HG03095 (cell line): ENCODE measurements around the gene PAK3.

Experiments
- ATAC-seq: cut with Tn5 transposase; IDR thresholded peaks from one replicate; pipeline ENCODE4 v1.9.1; 2021; ENCODE audit warnings: moderate library complexity; ENCODE audit not compliant: unreplicated experiment

PAK3 gene

DNA sequence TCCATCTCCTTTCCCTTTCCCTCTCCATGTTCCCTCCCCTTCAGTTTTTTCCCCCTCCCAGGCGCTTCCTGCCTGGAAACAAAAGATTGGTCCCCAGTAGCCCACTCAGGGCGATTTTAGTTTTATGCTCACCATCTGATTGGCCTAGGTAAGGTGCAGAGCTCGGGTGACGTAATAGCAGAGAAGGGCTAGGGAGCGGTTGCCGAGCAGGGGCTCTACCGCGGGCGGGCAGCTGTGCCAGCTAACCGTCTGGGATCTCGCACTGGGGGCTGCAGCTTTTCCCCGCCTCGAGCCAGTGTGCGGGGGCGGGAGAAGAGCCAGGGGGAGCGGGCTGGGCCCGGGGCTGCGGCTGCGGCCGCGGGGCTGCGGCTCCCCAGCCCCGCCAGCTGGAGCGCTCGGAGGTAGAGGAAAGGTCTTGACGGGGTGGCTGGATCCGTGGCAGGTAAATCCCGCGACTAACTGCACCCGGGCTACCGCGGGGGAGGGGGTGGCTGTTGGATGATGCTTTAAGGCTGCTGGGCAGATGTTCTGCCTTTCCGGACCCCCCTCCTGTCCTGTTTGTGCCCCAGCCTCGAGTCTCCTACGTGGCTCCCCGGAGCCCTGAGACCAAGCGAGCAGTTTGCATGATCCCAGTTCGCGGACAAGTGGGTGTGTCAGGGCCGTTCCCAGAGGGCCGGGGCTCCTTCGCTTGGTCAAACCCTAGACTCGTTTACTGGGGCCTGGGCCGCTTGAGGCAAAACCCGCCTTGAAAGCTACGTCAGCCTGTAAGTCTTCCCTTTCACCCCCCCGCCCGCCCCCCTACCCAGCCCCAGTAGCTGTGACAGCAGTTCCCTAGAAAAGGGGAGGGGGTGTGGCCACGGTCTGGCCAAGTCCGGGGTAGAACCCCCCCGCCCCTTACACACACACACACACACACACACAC is at the start of gene PAK3:
PAK3 (plus strand) TSS at position 218 of the 922 bp plus-strand sequence. CDS start 26,913 bp downstream, outside the sequence.
- ATAC-seq, result no peak

DNA sequence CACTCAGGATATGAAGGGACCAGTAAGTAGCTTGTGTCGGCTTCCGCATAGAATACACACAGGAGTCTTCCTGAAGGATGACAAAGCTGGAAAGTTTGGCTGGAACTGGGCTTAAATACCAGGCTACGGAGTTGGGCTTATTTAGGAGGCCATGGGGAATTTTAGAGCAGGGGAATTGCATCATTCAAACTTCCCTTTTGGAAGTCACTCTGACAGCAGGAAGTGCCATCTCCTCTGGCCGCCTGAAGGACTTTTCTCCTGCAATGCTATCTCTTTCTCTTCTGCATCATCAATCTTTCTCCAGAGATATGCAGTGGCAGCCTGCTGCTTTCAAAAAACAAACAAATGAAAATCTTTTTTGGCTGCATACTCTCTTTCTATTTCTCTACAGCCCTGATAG is 48.4 kb upstream of the PAK3 start:
- ATAC-seq, result no peak

DNA sequence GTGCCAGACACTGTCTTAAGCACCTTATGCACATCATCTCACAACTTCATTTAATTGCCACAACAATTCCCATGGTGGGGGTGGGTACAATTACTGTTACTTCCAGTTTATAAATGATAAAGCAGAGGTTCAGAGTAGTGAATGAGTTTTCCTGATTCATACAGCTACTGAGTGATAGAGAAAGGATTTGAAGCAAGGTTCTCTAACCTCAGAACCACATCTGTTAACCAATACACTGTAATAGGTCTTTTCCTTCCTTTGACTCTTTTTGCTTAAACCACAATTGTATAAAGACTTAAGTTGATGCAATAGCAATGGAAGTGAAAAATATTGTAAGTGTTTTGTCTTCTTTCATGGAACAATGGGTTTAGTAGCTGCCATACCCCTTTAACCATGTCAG is 43.5 kb upstream of the PAK3 start:
- ATAC-seq, result no peak

DNA sequence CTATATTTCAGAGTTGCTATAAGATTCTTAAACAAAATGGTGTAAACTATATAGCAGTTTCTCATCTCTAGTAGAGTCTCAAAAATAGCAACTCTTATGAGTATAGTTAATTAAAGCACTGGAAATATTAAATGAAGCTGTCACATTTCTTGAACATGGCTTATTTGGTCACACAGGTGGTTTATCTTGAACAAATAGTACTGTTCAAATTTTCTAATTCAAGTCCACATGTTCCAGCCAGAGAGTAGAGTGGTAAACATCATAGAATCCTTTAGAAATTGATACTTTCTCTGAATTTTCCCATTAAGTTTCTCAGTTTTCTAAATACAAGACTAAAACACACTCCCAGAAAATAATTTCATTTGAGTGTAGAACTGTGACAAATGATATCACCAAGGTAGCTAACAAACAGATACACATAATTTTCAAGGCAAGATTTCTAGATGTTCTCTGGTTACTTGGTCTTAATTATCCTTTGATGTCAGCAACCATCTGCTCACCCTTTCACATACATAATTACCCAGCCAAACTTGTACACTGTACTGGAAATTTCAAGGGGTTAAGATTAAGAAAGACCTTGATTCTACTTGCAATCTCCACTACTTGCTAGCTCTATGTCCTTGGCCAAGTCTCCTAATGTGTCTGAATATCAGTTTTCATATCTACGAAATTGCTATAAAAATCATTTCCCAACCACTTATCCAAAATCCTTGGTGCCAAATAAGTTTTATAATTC is 24.3 kb upstream of the PAK3 start:
- ATAC-seq, result no peak

DNA sequence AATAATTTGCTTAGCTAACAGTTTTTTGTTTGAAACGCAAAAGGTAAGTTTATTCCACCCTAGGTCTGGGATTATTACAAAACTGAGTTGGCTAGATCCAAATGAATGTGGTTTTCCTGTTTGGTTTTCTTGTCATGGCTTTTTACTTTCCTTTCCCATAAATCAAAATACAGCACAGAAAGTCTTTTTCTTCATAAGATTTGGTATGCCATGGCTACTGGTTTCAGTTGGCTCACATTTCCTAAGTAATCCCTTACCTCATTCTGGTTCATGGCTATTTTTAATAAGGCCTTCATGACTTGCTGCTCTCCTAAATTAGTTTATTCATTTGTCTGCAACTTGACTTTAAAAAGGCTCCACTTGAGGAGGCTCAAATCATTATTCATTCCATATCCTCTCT is 12.9 kb upstream of the PAK3 start:
- no peak for ATAC-seq

DNA sequence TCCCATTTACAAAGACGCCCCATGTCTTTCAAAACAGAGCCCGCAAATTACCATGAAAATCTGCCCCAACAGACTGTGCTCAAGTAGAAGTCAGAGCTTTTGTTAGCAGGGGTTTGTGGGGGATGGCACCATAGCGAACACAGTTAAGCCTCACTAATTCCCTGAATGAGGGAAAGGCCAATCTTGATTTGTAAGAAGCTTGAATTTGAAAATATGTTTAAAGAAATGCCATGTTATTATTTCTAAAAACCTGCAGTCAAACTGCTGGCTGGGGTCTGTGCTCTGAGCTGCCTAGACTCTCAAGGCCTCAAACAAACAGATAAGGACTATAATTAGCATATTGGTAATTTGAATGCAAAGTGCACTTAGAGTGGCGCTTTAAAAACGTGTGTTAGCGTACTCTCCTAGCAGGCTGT is 9.4 kb upstream of the PAK3 start:
- ATAC-seq, result no peak

DNA sequence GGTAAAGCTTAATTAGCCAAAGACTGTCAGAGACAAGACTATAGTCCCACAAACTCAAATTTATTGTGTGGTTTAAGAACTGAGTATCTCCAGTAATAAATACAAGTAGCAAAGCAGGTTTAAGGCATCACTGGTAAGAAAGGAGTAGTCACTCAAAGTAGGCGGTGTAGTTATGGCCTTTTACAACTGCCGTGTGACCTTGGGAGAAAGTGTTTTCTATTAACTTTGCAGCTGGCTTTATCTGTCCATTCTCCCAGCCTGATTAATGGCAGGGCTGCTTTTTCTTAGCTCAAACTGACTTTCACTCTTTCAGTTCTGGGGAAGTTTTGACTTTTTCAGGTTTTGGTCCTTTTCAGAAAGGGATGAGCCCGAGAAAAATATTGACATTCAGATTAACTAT is 7.4 kb upstream of the PAK3 start:
- ATAC-seq, result no peak

DNA sequence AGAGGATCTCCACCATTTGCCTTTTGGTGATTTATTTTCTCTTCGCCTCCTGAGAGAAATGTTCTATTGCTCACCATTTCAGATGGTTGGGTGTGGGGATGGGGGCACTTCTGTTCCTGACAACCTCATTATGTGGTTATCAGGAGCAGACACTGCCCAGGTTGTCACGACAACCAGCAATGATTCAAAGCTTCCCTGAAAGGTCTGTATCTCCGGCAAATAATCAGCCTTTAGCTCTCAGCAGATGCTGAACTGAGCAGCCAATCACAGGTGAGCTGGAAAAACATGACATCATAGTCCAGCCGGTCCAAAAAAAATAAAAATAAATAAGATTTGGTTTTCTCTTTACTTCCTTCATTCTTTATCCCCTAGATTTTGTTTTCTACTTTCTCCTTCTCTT is 5.5 kb upstream of the PAK3 start:
- ATAC-seq, result no peak

DNA sequence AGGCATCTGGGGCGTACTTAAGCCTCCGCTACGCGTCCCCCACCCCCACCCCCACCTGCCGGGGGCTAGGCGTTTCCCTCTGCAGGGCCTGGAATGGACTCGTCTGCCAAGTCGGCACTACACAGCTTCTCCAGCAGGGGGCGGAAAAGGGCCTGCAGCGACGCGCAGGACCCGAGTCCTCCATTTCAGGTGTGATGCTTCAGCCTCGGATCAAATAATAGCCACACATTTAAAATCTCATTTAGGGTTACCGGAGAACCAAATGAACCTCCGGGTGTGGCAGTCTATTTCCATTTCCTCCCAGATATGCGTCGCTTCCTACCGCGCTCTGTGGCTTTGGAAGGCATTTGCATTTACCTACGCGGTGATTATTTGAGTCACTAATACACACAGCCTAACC is 2.9 kb downstream of the PAK3 start:
- ATAC-seq, result peak; percentile 77

DNA sequence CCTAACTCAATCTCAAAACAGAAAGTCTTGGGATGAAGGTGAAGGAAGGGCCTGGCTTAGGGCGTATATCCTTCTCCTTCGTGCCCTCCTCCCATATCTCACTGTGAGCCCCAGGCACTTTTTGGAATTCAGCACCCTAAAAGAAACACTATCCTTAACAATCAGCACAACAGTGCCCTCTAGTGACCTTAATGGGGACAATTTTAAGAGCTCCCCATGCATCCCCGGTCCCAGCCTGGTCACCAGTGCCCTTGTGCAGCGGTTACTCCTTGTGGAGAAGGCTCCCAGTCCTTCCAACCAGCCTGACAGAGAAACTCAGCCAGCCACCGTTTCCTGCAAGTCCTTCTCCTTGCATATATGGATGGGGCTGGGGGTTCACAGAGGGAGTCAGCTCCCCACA is 4.2 kb downstream of the PAK3 start:
- peak; percentile 43 for ATAC-seq

DNA sequence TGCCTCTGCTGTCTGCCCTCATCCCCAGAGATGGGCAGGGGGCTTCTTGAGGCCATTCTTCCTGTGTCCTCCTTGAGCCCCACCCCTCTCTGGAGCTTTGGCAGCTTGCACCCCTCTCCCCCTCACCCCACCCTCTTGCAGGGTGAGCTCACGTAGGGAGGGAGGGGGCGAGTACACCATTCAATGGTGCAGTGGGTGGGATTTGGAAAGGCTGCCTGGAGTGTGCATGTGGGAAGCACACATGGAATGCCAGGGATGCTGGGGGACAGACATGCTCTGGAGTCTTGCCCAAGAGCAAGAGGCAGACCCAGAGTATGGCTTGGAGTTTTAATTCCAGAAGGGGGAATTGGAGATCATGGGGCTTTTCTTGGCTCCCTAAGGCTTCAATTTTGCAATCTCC is 5.6 kb downstream of the PAK3 start:
- ATAC-seq, result no peak

DNA sequence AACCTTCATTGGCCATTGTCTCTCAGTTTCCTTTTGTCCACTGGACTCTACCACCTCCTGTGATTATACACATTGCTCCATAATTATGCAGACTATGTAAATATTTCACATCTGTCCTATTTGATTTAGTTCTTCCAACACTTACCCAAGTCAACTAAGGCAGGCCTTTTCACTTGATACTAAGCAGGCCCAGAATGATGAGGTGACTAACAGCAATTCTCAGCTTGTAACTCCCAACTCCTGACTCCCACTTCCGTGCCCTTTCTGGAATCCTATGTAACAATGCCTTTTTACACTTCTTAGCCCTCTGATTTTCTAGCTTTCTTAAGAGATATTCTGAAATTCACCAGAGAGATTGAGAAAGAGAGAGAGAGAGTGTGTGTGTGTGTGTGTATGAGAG is 6.6 kb downstream of the PAK3 start:
- ATAC-seq, result no peak

DNA sequence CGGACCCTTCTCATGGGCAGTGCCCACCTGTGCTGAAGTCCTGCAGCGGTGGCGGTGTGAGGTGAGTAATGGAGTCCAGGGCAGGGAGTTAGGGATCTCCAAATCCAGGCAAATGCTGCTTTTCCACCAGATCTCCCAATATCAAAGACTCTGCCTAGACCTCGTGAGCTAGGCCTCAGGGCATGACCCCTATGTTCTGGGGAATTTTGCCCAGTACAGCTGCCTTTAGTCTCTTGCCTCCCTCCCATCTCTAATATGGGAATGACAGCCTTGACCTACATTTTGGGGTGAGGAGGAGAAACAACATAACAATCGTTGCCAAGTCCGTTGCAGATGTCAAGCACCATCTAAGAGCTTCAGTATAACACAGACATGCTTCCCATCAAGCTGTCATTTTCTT is 7.3 kb downstream of the PAK3 start:
- no peak for ATAC-seq

DNA sequence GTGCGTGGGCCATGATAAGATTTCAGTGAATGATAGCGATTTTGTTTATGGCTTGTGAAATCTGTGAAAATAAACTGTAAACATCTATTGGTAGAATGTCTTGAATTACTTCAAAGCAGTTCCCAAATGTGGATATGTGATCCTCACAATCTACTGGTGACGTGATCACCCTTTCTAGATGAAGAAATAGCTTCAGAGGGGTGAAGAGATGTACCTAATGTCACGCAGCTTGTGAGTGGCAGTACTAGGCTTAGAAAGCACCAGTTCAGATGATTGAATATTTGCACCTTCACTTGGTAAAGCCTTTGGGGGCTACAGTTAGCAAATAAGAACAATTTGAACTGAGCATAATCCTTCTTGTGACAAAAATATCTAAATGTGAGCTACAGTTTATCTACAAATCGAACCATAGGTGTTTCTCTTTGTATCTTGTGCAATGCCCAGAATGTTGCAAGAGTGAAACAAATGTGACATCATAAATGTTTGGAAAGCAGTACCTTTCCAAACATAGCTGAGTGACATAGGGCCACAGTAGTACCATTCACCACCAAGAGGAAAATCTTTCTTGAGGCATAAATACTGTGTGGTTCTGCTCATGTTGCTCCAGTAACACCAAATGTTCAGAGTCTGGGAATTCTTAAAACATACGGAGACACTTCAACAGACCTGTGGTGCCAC is 14.2 kb downstream of the PAK3 start:
- no peak for ATAC-seq

DNA sequence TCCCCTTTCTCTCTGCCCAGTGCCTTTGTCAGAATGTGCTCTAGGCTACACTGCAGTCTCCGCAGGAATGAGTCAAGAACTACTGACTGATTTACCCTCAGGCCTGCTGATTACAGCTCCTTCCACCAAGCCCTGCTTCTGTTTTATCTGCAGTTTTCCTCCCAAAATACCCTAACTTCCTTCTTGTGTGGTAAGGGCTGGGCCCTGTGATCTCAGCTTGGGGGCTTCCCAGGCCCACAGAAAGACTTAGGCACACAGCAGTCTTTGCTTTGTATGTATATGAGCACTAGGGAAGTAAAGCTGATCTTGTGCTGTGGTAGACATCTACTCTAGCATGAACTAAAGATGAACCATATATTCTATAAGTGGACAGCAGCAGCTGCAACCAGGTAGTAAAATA is 18.8 kb downstream of the PAK3 start:
- no peak for ATAC-seq

DNA sequence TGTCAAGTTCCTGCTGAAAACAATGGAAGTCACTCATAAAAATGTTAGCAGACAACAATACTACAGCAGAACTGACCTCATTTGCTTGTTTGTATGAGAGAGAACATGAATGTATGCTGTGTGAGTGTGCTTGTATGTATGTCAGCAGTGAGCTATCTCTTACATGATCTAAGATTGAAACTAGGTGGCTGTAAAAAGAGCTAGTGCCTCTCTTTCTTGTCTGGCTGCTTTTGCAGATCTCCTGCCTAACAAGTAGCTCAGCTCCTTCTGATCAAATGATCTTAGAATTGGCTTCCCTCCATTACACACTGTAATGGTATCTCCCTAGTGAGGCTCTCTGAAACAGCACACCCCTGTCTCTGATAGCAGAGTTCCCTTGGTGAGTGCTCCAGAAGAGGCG is 20.7 kb downstream of the PAK3 start:
- ATAC-seq, result no peak

DNA sequence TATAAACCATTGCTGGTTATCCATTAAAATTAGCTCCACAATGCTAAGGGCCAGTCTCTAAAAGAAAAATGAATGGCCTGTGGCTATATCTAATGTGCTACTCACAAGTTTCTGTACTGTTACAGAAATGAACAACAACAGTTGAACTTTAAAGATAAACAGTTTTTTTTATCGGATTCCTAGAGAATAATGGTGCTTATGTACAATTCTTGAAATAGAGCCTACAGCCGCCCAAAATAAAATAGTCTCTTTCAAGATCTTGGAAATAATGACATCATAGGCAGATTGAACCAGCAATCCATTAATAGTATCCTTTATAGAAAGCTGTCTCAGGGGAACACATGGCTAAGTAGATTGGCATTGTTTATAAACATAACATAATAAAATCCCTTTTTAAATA is 23.4 kb downstream of the PAK3 start:
- ATAC-seq, result no peak

DNA sequence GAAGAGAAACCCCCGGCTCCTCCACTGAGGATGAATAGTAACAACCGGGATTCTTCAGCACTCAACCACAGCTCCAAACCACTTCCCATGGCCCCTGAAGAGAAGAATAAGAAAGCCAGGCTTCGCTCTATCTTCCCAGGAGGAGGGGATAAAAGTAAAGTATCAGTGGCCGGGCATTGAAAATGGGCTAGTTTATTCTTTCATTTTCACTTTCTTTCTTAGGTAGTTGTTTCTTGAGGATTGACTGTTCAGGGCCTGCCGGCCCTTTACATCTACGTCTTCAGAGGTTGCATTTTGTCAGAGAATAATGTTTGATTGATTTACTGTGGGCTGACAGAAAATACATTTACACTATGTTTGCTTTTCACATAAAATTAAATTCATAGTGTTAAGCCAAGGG is 27.1 kb downstream of the PAK3 start:
- ATAC-seq, result no peak

DNA sequence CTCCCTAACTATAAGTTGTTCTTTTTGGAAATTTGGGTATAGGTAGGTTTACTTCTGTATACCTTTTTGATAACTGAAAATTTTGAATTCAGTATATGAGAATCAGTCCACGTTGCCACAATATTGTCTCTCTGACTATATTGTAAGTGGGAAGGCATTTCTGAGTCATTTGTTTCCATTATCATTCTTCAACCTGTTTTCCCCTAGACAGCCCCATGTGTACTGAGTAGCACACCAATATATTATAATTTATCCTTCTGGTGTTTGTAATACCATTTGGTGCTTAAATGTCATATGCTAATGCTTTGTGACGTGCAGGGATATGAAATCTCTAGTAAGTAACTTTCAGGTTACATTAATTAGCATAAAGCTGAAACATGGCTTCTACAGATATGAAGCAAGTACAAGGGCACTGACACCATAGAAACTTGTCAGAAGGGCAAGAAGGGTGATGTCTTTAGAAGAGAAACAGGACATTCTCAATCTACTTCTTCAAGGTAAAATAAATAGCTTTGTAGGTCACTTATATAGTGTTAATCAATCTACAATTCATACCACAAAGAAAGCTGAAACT is 27.7 kb downstream of the PAK3 start:
- ATAC-seq, result no peak

DNA sequence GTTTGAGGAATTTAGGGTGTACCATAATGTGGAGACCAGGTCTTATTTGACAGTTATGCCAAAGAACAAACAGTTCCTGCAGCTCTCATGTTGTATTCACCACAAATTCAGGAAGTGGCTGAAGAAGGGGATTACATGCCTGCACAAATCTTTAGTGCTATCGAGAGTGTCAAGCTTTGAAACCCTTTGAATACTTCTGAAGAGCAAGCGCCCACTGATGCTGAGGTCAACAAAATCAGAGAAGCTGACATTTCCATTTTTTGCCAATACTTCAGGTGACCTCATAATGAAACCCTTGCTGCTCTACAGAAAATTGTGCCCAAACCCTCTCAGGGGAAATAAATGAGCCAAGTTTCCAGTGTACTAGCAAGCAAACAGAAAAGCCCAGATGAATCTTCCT is 28.4 kb downstream of the PAK3 start:
- peak; percentile 42 for ATAC-seq

DNA sequence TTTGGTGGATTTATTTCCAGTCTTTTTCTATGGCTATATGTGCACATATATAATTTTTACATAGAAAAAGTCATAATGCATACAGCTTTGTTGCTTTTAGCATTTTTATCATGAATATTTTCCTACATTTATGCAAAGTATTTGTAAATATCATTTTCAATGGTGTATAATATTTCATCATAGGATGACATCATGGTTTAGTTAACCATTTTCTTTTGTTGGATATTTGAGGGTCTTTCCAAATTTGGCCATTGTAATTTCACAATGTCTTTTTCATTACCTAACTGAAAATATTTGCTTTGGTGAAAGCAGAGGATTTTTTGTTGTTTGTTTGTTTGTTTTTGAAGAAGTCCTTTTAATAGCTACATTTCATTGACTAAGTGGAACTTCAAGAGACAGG is 31.0 kb downstream of the PAK3 start:
- ATAC-seq, result no peak
